ENCODE data around the gene COL4A1.
"Not testable (repeated sequence)": the region's sequence is repeated elsewhere in the genome, so short reads cannot be mapped to it uniquely, and the experiment has no call there.

The COL4A1 gene

DNA sequence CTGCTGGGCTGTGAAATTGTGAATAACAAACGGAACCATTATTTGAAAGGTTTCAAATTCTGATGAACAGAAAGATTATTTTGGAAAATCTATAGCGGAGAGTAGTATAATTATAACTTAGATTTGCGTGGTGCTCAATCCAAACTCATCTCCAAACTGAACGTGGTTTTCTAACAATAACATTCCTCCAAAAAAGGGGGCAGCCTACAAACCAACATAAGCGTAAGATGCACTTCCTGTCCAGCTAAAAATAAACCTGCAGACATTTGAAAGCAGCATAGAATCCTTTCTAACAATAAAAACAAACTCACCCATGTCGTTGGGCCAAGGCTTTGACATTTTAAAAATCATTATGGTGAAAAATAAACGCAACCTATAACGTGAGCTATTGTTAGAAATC is 178.4 kb downstream of the COL4A1 start:
- no peak for DNase-seq

GRCh38 chr13:110127986-110128511 is 178.9 kb downstream of the COL4A1 start:
- no peak for DNase-seq

DNA sequence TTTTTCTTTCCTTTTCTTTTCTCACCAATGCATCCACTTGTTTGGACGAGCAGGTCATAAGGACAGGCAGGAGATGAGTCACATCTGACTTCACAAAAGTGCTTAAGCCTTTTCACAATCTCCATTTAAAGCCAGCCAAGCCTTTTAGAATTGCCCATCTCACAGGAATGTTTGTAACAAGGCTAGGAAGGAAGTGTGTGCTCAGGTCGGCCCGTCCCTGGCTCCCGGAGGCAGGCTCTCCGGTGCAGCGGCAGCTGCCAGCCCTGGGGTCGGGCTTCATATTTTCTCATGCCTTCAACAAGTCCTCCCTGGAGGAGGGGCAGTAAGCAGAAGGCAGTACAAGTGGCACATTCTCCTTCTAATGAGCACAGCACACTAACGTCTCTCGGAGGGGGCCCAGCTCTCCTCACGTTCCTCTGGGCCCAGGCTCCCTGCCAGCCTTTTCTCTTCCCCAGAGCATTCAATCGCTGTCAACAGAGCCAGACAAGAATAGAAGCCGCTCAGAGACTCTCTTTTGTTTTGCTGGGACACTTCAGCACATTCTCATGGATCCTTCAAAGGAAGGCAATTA is 180.5 kb downstream of the COL4A1 start:
- no peak for DNase-seq

DNA sequence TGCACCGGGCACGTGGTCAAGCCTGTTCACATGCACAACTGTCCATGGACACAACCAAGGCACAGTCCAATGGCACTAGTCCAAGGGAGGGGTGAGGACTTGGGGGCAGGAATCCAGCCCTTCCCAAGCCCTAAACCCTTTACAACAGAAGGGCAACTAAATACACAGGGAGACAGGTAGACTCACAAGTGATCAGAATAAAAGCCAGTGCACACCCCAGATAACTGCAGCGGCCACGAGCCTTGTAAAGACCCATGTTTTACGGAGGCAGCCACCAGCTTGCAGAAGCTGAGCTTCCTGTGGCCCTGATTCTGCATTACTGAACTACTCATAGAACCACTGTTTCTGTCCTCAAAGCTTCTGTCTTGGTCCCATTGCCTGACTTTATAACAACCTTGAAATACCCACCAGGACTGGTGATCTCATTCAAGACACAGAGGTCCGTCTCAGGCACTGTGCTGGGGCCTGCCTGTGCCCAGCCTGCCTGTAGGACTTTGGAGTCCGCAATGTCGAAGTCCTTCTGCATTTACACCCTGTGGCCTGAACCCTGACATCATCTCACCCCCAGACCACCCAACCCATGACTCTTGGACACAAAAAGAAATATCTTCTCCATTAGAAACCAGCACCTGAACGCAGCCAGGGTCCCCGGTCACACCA is 181.2 kb downstream of the COL4A1 start:
- no peak for DNase-seq

DNA sequence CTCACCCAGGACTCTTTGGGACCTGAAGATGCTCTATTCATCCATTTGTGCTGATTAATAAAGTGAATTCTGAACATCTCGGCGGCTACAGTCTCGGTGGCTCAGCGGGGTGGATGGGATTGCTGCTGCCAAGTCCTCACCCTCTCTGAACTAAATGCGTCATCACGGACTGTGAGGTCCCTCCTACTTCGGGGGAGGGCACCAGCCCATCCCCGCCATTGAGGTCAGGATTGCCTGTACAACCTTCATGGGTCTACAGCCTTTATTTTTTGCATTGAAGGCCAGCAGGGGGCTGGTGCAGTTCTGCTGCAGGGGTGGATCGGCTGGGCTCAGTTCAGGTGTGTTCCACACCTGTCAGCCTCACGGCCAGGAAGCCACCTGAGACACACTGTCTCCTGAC is 181.8 kb downstream of the COL4A1 start:
- DNase-seq = no peak

GRCh38 chr13:110124201-110124940 is 182.6 kb downstream of the COL4A1 start:
- no peak for DNase-seq

DNA sequence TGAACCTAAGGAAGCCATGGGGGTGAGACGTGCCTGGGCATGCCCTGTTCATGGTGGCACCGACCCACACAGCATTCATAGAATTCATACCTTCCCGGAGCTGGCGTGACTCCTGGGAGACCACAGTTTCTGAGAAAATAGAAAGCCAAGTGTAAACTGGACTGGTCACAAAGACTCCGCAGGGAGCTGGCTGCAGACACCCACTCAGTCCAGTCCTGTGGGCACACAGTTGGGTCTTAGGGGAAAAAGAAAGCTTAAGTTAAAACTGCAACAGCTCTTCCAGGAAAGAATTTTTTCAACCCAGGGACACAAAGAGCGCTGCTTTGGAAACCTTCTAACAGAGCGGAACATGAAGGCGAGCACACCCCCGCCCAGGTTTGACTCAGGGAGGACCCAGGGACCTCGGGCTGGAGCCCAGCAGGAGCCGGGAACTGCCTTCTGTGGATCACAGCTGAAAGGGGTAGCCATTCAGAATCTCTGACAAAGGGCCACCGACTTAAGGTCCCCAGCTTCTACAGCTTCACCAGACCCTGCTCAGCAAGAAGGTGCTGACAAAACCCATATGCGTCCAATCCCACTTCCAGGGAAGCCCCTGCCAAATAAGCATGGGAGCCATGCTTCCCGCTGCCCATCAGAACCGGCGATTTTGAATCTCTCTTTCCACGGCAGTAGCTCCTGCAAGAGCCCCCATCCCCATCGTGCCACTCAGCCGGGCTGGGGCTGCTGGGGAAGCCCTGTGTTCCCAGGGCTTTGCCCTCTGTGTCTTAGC is 183.7 kb downstream of the COL4A1 start:
- no peak for DNase-seq

DNA sequence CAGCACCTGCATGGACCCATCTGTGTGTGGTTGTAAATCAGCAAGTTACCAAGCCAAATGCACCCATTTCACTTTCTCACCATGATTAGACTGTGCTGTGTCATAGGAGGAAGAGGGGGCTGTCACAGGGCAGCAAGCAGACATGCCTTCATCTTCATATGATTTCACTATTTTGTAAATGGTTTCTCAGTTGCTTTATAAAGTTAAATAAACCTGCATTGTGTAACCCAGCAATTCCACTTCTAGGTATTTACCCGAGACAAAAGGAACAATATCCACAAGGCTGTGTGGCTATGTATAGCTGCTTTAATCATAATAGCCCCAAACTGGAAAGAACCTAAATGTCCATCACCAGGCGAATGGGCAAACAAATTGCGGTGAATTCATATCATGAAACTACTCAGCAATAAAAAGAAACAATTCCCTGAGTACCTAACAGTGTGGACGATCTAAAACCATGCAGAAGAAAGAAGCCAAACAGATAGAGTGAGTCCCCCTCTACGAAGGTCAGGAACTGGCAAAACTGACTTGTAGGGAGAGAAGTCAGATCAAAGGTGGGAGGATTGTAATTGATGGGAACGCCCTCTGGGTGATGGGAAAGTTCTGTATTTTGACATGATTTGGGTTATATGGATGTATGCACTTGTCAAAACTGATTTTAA is 185.4 kb downstream of the COL4A1 start:
- no peak for DNase-seq

- DNase-seq = no peak
Measured at GRCh38 chr13:110119935-110120905, 186.7 kb downstream of the COL4A1 start.

DNA sequence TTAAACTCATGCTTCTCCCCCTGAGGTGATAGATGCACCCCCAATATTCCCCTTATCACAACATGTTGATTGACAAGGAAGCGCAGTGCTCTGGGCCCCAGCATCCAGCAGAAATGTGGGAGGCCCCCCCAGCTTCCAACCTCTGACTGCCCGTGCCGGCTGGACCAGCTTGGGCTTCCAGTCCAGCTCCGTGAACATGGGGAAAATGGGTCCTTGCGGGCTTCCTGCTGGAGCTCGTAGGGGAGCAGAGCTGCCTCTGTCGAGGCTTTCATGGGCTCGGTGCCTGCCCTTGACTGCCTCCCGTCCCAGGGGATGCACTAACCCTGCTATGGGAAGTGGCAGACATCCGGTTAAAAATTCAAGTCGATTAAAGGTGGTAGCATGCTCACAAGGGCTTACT is 188.9 kb downstream of the COL4A1 start:
- no peak for DNase-seq

DNA sequence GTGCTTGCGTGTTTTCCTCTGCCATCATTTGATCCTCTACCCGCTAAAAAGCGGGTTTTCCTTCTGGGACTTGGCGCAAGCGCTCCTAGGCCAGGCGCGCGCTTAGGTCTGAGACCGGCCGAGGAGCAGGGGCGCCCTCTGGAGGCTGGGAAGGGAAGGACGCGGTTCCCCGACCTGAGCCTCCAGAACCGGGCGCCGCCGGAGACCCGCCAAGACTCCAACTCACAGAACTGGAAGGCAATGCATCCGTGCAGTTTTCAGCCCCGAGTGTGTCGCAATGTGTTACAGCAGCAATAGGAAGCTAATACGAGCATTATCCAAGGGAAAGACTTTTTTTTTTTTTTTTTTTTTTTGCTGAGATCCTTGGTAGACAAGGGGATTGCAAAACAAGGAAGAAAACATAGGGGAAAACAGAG is 190.9 kb downstream of the COL4A1 start:
- no peak for DNase-seq

GRCh38 chr13:110115591-110115990 is 191.4 kb downstream of the COL4A1 start:
- DNase-seq = no peak

DNA sequence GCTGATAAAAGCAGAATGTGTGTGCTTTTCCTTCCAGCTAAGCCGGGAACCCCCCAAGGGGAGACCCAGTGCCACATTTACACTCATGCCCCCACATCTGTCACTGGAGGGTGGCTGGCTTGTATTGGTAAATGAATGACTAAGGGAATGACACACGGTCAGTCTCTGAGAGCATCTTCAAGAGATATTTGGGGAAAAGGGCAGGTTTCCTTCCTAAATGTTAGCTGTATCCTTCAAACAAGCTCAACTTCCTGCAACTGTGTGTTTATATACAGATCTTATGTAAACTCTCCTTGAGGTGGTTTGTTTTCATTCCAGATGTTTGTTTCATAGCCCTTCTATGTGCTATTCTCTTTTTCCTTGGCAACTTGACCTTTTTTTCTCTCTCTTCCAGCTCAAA is 192.6 kb downstream of the COL4A1 start:
- no peak for DNase-seq

DNA sequence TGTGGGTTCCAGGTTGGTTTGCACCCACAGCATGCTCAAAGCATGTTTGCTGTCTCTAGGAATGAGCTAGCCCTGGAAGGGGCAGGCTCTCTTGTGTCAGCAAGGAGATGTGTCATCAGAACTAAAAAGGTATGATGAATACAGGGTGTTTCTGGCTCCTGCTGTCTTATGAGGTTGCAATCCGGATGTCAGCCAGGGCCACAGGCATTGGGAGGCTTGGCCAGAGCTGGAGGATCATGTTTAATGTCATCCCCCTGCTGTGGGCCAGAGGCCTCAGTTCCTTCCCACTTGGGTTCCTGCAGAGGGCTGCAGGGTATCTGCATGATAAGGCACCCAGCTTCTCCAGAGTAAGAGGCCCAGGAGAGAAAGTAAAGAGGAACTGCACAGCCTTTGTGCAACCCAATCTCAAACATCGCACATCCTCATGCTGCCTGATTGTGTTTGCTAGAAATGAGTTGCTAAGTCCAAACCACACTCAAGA is 193.6 kb downstream of the COL4A1 start:
- DNase-seq = no peak

GRCh38 chr13:110112379-110112778 is 194.6 kb downstream of the COL4A1 start:
- not testable (repeated sequence) for DNase-seq

DNA sequence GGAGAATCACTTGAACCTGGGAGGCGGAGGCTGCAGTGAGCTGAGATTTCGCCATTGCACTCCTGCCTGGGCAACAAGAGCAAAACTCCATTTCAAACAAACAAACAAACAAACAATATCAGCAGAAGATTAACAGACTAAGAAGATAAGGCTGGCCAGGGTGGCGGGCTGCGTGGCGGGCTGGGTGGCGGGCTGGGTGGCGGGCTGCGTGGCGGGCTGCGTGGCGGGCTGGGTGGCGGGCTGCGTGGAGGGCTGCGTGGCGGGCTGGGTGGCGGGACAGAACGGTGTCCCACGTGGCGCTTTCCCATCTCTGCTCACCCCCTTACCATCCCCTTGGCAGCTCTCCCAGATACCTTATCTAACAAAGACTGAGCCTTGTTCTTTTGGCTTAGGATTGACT is 196.2 kb downstream of the COL4A1 start:
- no peak for DNase-seq

DNA sequence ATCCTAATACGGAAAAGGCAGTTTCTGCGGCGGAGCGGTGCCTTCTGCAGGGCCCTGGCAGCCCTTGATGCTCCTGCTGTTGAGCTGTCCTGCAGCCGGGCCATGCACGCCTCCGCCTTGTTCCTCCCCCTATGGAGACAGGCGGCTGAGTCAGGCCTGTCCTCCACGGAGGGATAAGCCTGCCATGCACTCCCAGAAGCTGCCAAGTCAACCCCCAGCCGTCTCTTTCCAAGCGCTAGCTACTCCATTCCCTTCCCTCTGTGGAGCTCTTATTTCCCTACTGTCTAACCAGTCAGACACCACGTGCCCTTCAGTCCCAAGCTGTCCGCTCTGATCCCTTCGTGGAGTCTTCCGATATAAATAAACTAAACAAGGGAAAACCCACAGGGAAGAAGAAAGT is 197.0 kb downstream of the COL4A1 start:
- DNase-seq = no peak

GRCh38 chr13:110109140-110109783 is 197.7 kb downstream of the COL4A1 start:
- DNase-seq = no peak

- no peak for DNase-seq
Measured at GRCh38 chr13:110108348-110109139, 198.4 kb downstream of the COL4A1 start.
